Loucy (cell line): Measurements from ENCODE around the gene NOS3.

Source experiments
- H2AFZ ChIP-seq: fragments of 200-600 bp; sonication (generic); 2 replicates; pipeline ENCODE4 v1.6.0; 2016; ENCODE audit warnings: antibody characterized with exemption, mild to moderate bottlenecking, low read length, moderate library complexity
- H3F3A ChIP-seq: fragments of 200-600 bp; 2 replicates; pipeline ENCODE4 v1.6.0; 2016; ENCODE audit warnings: antibody characterized with exemption, low read depth, mild to moderate bottlenecking
- H3K27me3 ChIP-seq: fragments of 200-600 bp; sonication (generic); 2 replicates; pipeline ENCODE4 v1.6.1; 2014; ENCODE audit warnings: low read length, mild to moderate bottlenecking; ENCODE audit not compliant: insufficient read depth, poor library complexity, severe bottlenecking
- H3K36me3 ChIP-seq: fragments of 200-600 bp; sonication (generic); 2 replicates; pipeline ENCODE4 v1.6.1; 2016; ENCODE audit warnings: low read length; ENCODE audit not compliant: insufficient read depth
- H3K4me1 ChIP-seq: fragments of 200-600 bp; sonication (generic); 2 replicates; pipeline ENCODE4 v1.5.1; 2014; ENCODE audit warnings: low read length, mild to moderate bottlenecking; ENCODE audit not compliant: insufficient read depth, poor library complexity, severe bottlenecking
- H3K4me2 ChIP-seq: fragments of 200-600 bp; sonication (generic); 2 replicates; pipeline ENCODE4 v1.6.0; 2014; ENCODE audit warnings: antibody characterized with exemption, low read length, low read depth, mild to moderate bottlenecking; ENCODE audit not compliant: poor library complexity, severe bottlenecking
- H3K4me3 ChIP-seq: fragments of 200-600 bp; sonication (generic); 2 replicates; pipeline ENCODE4 v1.5.1; 2014; ENCODE audit warnings: low read length, mild to moderate bottlenecking, mixed read lengths; ENCODE audit not compliant: poor library complexity, severe bottlenecking
- H3K79me2 ChIP-seq: fragments of 200-600 bp; sonication (generic); 2 replicates; pipeline ENCODE4 v1.6.1; 2014; ENCODE audit warnings: low read length; ENCODE audit not compliant: insufficient read depth
- H3K9ac ChIP-seq: fragments of 200-600 bp; sonication (generic); 2 replicates; pipeline ENCODE4 v1.6.0; 2014; ENCODE audit warnings: mild to moderate bottlenecking, low read depth, low read length, moderate library complexity; ENCODE audit not compliant: poor library complexity, severe bottlenecking
- H3K9me2 ChIP-seq: fragments of 200-600 bp; sonication (generic); replicated peaks from 2 replicates; pipeline ENCODE4 v1.6.1; 2016; ENCODE audit warnings: low read depth, low read length, mixed read lengths
- H3K9me3 ChIP-seq: fragments of 200-600 bp; sonication (generic); 2 replicates; pipeline ENCODE4 v1.6.1; 2014; ENCODE audit warnings: mild to moderate bottlenecking, antibody characterized with exemption, low read length, low read depth; ENCODE audit not compliant: insufficient read depth
- H4K20me1 ChIP-seq: fragments of 200-600 bp; sonication (generic); 2 replicates; pipeline ENCODE4 v1.6.0; 2014; ENCODE audit warnings: antibody characterized with exemption, low read length, mild to moderate bottlenecking; ENCODE audit not compliant: insufficient read depth, poor library complexity, severe bottlenecking
- CTCF ChIP-seq: fragments of 200-600 bp; sonication (generic); conservative IDR thresholded peaks from 2 replicates; pipeline ENCODE4 v1.5.1; 2014; ENCODE audit warnings: mild to moderate bottlenecking, antibody characterized with exemption, low read length
- EZH2phosphoT487 ChIP-seq: fragments of 200-600 bp; IDR thresholded peaks from 2 replicates; pipeline ENCODE4 v1.6.1; 2018; ENCODE audit warnings: antibody characterized with exemption, mild to moderate bottlenecking, moderate library complexity, borderline replicate concordance

Gene NOS3

DNA sequence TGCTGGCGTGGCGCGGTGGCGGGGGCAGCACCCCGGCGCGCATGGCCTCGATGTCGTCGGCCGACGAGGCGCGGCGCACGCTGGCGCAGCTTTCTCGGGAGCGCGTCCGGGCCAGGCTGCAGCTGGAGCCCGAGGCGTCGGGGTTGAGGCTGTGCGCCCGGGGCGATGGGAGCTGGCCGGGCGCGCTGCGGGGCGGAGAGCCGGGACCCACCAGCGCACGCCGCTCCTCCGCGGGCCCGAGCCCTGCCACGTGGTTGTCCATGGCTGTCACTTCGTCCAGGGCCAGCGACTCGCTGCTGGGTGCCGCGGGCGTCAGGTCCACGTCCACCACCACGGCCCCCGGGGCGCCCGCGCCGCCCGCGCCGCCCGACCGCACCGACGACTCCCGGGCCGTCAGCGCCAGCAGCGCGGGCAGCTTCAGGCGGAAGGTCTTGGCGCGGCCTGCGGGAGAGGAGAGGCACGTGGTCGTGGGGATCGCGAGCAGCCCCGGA, 32.7 kb upstream of the NOS3 start:
- Histone ChIP-seq H3K36me3 (no peaks in the 10 kb centered on the region), H3K9me3 (no peaks in the 10 kb centered on the region), H3K9ac (no peak overlapping the region), H3K9me2 (no peaks in the 10 kb centered on the region), H3K4me2 (no peak overlapping the region), H4K20me1 (no peaks in the 10 kb centered on the region), H3K4me3 (no peak overlapping the region), H2AFZ (no peak overlapping the region), H3K27me3 (no peaks in the 10 kb centered on the region), H3K79me2 (no peaks in the 10 kb centered on the region), H3K4me1 (peaks cover 39% of the 10 kb centered on the region), H3F3A (no peaks in the 10 kb centered on the region)
- TF ChIP-seq EZH2phosphoT487, result no peak

DNA sequence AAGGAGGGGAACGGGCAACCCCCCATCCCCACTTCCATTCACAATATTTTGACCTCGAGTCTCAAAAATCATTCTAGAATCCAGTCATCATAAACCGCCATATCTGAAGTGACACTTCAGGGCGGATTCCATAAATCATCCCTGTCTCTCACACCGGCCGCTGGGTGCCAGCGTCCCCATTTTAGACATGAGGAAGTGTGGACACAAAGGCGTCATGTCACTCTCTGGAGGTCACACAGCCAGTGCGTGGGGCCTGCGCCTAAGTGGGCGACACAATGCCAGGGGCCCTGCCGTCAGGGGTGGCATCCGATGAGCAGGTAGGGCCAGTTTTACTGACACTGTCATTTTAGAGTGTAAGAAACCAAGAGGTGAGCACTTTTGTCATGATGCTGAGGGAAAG, 32.2 kb upstream of the NOS3 start:
- Histone ChIP-seq H3K9me3 (no peaks in the 10 kb centered on the region), H3K79me2 (no peaks in the 10 kb centered on the region), H3K4me1 (peaks cover 39% of the 10 kb centered on the region), H3K9ac (peak overlapping the region; percentile 65), H3K36me3 (no peaks in the 10 kb centered on the region), H3K27me3 (no peaks in the 10 kb centered on the region), H3K4me3 (no peak overlapping the region), H3K4me2 (no peak overlapping the region), H3K9me2 (no peaks in the 10 kb centered on the region), H2AFZ (no peak overlapping the region), H3F3A (no peaks in the 10 kb centered on the region), H4K20me1 (no peaks in the 10 kb centered on the region)
- no peak for TF ChIP-seq EZH2phosphoT487
- no peak for TF ChIP-seq CTCF

DNA sequence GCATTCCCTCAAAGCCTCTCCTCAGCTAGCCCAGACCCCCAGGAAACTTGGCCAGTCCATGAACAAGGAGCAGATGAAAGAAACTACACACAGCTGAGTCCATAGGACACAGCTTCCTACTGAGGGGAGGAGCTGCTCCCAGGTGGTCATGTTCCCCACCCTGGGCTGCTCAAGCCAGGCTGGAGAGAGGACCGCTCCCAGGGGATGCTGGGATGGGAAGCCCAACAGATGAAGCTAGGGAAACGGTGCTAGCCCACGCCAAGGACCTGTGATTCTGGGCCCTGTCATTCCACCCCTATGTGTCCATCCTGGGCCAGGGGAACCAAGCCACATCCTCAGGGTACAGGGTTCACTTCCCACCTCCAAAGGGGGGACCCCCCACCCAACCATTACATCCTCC, 31.7 kb upstream of the NOS3 start:
- H3K36me3 ChIP-seq, result no peaks in the 10 kb centered on the region
- H3K9me2 ChIP-seq, result no peaks in the 10 kb centered on the region
- H3K79me2 ChIP-seq, result no peaks in the 10 kb centered on the region
- H3K9me3 ChIP-seq, result no peaks in the 10 kb centered on the region
- H3K9ac ChIP-seq, result peak overlapping the region; percentile 65
- H2AFZ ChIP-seq, result no peak overlapping the region
- H3F3A ChIP-seq, result no peaks in the 10 kb centered on the region
- peaks cover 42% of the 10 kb centered on the region for H3K4me1 ChIP-seq
- no peak for TF ChIP-seq CTCF
- H3K4me2 ChIP-seq, result peak overlapping the region; percentile 46
- no peaks in the 10 kb centered on the region for H3K27me3 ChIP-seq
- no peak overlapping the region for H3K4me3 ChIP-seq
- no peaks in the 10 kb centered on the region for H4K20me1 ChIP-seq
